PC-3 (cell line): Measurements from ENCODE around the gene VMAC.
"Not testable (repeated sequence)": the region's sequence is repeated elsewhere in the genome, so short reads cannot be mapped to it uniquely, and the experiment has no call there.

Experiments
- EZH2 ChIP-seq: fragments of 300-600 bp; sonication (generic); IDR thresholded peaks from one replicate; pipeline ENCODE4 v1.6.1; 2017; ENCODE audit warnings: antibody characterized with exemption, mild to moderate bottlenecking, low read length; ENCODE audit not compliant: unreplicated experiment
- EZH2phosphoT487 ChIP-seq: fragments of 300-600 bp; sonication (generic); IDR thresholded peaks from 2 replicates; pipeline ENCODE4 v1.6.1; 2018; ENCODE audit warnings: mild to moderate bottlenecking, antibody characterized with exemption, low read length, borderline replicate concordance
- TF ChIP-seq, protein P1 (sequence below): fragments of 300-600 bp; sonication (generic); conservative IDR thresholded peaks from 2 replicates; pipeline ENCODE4 v1.5.1; 2017; ENCODE audit warnings: antibody characterized with exemption, low read depth, mild to moderate bottlenecking, low read length

- TF ChIP-seq, protein P1, sequence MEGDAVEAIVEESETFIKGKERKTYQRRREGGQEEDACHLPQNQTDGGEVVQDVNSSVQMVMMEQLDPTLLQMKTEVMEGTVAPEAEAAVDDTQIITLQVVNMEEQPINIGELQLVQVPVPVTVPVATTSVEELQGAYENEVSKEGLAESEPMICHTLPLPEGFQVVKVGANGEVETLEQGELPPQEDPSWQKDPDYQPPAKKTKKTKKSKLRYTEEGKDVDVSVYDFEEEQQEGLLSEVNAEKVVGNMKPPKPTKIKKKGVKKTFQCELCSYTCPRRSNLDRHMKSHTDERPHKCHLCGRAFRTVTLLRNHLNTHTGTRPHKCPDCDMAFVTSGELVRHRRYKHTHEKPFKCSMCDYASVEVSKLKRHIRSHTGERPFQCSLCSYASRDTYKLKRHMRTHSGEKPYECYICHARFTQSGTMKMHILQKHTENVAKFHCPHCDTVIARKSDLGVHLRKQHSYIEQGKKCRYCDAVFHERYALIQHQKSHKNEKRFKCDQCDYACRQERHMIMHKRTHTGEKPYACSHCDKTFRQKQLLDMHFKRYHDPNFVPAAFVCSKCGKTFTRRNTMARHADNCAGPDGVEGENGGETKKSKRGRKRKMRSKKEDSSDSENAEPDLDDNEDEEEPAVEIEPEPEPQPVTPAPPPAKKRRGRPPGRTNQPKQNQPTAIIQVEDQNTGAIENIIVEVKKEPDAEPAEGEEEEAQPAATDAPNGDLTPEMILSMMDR = not testable (repeated sequence)
- not testable (repeated sequence) for TF ChIP-seq EZH2phosphoT487, EZH2
Observed at GRCh38 chr19:5874496-5874895, 30.2 kb upstream of the VMAC start.
